GM18526 (cell line): ENCODE data around the gene ABCD1.

Experiments used
- POLR2A ChIP-seq: IDR thresholded peaks from 3 replicates; pipeline ENCODE4 v1.6.1; 2011; ENCODE audit not compliant: insufficient read length; ENCODE audit errors: extremely low read depth

Gene ABCD1

DNA sequence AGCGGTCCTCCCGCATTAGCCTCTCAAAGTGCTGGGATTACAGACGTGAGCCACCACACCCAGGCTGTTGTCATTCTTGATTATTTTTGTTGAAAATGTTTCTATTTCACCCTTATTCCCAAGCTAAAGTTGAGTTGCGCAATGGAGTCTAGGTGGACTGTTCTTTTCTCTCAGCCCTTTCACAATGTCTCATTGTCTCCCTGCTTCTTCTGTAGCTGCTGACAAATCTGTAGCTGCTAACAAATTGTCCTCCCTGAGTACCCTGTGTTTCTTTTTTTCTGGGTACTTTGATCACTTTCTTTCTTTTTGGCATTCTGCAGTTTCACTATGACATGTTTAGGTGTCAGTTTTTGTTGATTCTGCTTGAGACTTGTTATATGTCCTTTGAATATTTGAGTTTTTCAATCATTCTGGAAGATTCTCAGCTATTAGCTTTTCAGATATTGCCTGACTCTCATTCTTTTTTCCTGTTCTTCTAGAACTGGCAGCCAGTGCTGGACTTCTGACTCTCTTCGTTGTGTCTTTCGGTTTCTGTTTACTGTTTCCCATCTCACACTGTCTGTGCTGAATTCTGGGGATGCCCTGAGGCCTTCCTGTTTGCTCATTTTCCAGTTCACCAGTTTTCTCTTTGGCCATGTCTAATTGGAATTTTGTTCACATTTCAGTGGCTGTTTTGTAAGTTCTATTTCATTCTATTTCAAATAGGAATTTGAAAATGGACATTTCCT is 6.6 kb downstream of the ABCD1 start:
- no peak for TF ChIP-seq POLR2A

DNA sequence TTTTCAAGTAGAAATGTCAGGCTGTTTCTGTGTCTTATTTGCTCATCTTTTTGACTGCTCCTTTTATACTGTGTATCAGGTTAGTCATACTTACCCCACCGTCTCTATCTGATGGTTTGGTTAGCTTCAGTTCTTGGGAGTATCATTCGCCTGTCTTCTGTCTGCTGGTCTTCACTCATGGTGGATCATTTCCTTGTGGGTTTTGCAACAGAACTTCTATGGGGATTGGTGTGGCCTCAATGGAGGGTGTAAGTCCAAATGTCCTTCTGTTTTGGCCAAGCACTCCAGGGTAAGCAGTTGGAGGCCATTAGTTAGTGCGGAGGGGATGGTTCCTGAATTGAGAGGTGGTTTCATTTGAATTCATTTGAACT is 7.2 kb downstream of the ABCD1 start:
- no peak for TF ChIP-seq POLR2A

DNA sequence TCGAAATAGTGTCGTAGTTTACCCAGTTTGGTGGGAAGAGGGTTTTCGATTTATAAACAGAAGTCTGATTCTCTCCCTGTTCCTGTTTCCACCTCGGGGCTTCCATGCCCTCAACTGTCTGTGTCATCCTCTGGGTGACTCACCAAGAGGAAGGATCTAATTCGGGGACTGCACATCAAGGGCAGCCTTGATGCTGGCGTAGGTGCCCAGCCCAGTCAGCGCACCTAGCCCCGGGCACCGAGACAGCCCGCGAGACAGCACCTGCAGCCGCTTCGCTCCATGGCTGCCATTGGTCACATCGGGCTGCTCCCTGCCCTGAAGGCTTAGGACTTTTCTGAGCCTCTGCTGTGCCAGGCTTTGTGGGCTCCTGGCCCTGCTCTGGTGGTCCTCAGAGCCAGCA is 7.7 kb downstream of the ABCD1 start:
- no peak for TF ChIP-seq POLR2A

DNA sequence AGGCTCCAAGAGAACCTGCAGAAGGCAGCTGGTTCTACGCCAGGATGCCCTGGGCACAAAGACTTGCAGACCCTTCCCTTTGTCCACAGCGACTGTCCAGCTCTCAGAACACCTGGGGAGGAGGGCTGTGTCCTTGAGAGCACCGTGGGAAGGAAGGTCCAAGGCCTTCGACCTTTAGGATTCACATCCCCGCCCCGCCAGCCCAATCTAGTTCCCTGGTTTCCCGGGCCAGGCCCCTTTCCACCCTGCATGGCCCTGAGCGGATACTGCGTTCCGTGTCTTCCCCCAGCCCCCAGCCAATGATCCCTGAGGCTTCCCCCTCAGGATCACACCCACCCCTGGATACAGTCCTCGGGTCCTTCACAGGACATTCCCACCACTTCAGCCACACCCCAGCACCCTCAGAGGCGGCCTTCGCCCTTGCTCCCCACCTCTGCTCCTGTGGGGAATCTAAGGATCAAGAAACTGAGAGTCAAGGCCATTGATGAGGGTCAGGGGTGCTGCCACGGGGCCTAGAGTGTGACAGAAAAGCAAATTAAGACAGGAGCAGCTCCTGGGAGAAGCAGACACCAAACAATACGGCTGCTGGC is 9.1 kb downstream of the ABCD1 start:
- no peak for TF ChIP-seq POLR2A

DNA sequence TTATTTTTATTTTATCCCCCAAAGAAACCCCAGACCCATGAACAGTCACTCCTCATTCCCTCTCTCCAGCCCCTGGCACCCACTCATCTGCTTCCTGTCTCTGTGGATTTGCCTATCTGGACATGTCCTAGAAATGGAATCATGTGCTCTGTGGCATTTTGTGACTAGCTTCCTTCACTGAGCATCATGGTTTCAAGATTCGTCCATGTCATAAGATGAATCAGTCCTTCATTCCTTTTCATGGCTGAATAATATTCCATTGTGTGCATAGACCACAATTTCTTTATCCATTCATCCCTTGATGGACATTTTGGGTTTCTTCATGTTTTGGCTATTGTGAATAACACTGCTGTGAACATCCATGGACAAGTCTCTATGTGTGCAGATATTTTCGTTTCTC is 10.2 kb downstream of the ABCD1 start:
- TF ChIP-seq POLR2A = no peak

DNA sequence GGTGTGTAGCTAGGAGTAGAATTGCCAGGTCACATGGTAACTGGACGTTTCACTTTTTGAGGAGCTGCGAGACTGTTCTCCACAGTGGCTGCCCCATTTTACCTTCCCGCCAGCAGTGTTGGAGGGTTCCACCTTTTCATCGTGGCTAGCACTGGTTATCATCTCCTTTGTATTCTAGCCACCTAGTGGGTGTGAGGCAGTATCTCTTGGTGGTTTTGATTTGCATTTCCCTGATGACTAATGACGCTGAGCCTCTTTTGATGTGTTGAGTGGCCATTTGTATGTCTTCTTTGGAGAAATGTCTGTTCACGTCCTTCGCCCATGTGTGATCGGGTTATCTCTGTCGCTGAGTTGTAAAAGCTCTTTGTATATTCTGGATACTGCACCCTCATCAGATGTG is 10.6 kb downstream of the ABCD1 start:
- no peak for TF ChIP-seq POLR2A

DNA sequence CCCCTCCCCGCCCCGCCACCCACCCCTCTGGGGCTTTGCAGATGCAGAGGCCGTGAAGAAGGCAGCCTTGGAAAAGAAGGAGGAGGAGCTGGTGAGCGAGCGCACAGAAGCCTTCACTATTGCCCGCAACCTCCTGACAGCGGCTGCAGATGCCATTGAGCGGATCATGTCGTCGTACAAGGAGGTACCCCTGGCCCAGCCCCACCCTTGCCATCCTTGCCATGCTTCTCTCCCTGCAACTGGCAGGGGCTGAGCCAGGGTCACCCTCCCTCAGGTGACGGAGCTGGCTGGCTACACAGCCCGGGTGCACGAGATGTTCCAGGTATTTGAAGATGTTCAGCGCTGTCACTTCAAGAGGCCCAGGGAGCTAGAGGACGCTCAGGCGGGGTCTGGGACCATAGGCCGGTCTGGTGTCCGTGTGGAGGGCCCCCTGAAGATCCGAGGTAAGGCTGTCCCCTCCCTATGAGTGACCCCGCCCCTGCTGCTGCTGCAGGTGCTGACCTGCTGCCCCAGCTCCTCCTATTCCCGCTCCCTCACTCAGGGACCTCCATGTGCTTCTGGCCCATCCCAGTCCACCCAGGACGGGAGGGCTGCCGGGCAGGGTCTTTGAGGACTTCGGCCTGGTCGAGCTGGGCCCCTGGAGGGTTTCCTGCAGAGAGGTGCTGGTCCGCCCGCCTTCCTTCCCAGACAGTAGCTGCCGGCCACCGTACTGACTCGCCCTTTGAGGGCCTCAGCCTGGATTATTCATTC is 11.6 kb downstream of the ABCD1 start:
- TF ChIP-seq POLR2A = no peak

DNA sequence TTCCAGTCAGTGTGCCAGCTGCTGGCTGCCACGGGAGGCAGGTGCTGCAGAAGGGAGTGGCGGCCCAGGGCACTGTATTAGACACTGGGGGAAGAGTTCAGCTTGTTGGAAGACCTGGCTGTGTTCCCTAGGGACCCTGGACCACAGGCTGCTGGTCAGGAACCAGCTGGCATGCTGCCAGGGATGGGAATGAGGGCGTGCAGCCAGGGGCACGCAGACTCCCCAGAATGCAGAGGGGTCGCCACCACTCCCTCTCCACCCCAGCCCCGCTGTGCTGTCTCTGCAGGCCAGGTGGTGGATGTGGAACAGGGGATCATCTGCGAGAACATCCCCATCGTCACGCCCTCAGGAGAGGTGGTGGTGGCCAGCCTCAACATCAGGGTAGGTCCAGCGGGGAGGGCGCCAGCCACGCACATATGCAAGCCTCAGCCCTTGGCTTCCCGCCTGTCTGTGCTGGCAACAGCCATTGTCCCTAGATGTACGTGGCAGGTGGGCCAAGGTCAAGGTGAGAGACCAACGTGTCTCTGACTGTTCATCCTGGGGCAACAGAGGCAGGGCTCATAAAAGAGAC is 12.3 kb downstream of the ABCD1 start:
- no peak for TF ChIP-seq POLR2A

DNA sequence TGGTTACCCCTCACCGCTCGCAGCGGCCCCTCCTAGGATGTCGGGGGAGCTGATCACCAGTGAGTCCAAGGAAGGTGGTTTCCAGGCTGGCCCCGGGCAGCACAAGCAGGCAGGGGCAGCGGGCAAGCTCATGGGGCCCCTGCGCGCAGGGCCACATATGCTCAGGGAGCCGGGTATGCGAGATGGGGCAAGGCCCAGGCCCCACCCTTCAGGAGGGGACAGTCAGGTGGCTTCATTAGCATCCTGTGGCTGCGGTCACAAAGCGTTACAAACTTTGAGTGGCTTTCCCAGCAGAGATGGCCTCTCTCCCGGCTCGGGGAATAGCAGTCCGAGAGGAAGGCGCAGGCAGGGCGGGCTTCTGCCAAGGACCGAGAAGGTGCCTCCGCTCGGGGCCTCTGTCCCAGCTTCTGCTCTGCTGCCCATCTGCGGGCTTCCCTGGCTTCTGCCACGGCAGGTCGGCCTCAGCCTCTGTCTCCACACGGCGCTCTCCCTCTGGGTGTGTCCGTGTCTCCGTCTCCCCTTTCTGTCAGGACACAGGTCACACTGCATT is 13.5 kb downstream of the ABCD1 start:
- no peak for TF ChIP-seq POLR2A

DNA sequence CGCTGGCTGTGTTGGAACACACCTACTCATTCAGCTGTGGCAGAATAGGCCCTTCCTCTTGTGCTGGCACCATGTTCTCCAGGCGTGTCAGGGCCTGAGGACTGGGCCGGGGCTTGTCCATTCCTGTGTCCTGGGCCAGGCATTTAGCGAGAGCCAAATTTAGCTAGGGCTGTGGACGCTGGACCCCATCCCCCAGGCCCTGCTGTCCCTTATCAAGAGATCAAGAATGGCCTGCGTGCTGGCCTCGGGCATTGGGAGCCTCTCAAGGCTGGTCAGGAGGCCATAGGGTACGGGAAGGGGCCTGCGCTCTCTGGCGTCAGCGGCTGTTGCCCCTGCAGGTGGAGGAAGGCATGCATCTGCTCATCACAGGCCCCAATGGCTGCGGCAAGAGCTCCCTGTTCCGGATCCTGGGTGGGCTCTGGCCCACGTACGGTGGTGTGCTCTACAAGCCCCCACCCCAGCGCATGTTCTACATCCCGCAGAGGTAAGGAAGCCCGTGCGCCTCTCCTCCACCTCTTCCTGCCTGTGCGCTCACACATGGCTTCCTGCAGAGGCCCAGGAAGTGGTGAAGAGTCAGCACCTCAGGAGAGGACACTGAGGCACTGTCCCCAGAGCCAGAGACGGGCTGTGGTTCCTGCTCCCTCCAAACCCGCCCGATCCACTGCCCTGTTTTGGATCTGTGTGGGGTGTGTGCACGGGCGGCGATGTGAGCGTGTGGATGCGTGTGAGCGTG is 15.3 kb downstream of the ABCD1 start:
- no peak for TF ChIP-seq POLR2A

DNA sequence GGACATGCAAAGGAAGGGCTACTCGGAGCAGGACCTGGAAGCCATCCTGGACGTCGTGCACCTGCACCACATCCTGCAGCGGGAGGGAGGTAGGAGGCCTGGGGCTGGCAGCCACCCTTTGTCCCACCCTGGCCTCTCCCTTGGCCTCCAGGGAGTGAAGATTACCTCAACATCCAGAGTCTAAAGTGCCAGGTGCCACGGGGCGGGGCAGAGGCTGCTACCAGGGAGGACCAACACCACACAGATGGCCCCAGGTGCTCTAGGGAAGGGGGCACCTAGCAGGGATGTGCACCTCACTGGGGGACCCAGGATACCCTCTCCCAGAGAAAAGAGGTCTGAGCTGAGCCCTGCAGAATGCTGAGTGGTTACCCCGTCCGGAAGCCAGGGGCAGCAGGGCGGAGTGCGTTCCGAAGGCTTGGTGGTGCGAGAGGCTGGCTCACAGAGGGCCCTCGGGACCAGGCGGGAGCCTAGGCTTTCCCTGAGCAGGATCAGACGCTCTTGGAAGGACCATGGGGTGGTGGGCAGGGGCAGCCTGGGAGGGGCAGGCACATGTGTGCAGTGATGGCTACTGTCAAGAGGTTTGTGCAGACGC is 16.1 kb downstream of the ABCD1 start:
- no peak for TF ChIP-seq POLR2A

DNA sequence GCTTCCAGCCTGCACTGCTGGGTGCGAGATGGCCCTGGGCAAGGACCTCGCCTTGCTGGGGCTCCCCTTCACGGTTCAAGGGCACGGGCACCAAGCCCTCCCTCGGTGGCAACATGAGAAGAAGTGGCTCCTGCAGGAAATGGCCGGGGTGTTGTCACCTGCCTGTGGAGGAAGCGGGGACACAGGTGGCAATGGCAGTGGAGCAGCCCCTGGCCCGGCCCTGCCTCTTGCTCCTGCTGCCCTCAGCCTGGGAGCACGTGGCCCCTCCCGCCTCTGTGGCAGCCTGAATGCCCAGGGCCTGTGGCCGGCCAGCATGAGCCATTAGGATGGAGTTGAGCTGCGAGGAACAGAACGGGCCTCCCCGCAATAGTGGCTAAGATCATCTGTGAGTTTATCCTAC is 16.8 kb downstream of the ABCD1 start:
- no peak for TF ChIP-seq POLR2A

DNA sequence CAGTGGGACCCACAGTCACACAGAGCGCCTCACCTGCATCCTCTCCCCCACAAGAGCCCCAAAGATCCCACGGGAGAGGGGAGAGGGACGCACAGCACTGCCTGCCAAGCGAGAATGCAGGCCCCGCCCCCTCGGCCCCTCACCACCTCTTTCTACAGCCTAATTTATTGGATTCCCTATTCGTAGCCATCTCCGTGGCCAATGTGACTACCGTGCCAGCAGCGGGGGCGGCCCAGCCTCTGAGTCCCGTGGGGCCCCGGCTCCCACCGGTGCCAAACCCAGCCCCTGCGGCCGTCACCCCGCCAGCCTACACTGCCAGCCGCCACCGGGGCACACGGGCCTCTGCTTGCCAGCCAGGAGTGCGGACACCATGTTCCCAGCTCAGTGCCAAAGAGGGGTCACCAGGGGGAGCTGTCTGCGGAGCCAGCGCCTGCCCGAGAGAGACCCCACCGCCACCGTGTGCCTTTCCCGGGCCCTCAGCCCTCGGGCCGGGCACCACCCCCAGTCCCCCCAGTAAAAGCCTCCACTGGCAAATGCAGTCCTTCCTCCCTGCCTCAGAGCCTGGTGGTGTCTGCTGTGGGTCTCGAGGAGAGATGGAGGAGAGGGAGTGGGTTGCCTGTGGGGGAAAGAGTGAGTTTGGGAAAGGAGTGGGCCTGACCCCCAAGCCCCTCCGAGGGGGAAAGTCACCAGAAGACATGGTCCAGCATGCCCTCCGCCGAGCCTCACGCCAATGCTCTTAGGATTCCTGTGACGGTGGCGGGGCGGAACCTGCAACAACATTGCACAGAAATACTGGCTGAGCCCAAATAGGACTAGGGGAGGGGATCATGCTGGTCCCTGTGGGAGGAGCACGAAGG is 19.8 kb downstream of the ABCD1 start:
- TF ChIP-seq POLR2A = no peak

DNA sequence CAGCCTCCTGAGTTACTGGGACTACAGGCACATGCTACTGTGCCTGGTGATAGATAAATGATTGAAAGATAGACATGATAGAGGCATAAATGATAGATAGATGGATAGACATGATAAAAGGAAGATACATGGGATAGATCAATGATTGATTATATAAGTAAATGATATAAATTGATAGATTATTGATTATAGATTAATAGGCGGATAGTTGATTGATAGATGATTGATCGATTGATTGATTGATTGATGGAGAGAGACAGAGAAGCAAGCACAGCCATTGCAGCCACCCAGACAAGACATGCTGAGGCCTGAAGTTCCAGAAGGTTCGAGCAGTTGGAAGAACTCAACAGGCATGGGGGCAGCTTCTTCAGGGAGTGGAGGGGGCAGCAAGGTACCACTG is 21.7 kb downstream of the ABCD1 start:
- no peak for TF ChIP-seq POLR2A
